K562 (cell line): ENCODE measurements around the gene SH3BP2. TPM values are rescaled to one million over a fixed set of nuclear protein-coding genes. Genes with fewer than 3 reads are reported as not detected.

ENCODE experiments used
- ATAC-seq: fragments of 200-7000 bp; cut with Tn5 transposase; 3 replicates; pipeline ENCODE4 v1.9.1; 2020; ENCODE audit warnings: moderate library complexity
- BruUV-seq: library from RNA; stranded (reverse); fragments of 400-500 nt; replicated peaks from 2 replicates; lab custom pipeline; 2021; lab: Mats Ljungman, UMichigan
- CTCF ChIA-PET: fragments of 300-600 bp; formaldehyde crosslinking; extraction: SDS; loops from one replicate; lab custom pipeline; 2021; ENCODE audit warnings: low intra/inter-chr PET ratio; lab: Yijun Ruan, JAX
- POLR2A ChIA-PET: fragments of 300-600, 350-650 bp; sonication (Branson Sonifier 250); formaldehyde crosslinking; extraction: SDS; loops from one replicate; lab custom pipeline; 2021; ENCODE audit warnings: antibody characterized with exemption, inconsistent platforms; lab: Yijun Ruan, JAX
- DNase-seq, 4 experiments: peaks; one replicate each; pipeline versions ENCODE4 v3.0.0 to v3.0.0-alpha.2; 2011 to 2018; ENCODE audit warnings: low spot score in 3 of 4, mixed read lengths in 3 of 4; ENCODE audit errors: extremely low read depth in 1 of 4
- FAIRE-seq: peaks from 2 replicates; lab custom pipeline; 2011; peaks lifted over from hg19 to GRCh38; lab: Jason Lieb, UNC
- H2AFZ ChIP-seq: 2 replicates; pipeline ENCODE4 v1.6.0; 2011; ENCODE audit warnings: low read depth, low read length, control low read depth, inconsistent platforms
- H3K27ac ChIP-seq: fragments of 200-600 bp; 3 replicates; pipeline ENCODE4 v1.8.0; 2011; ENCODE audit warnings: low read depth, mild to moderate bottlenecking, control low read depth, inconsistent platforms, low read length, moderate library complexity, mixed read lengths; ENCODE audit errors: extremely low read depth
- H3K27me3 ChIP-seq, 2 experiments: fragments of 300-600 bp in 1 of 2; 2 replicates in 1 of 2; 3 replicates in 1 of 2; pipeline versions ENCODE4 v1.6.0 to v1.8.0; 2011; ENCODE audit warnings: inconsistent platforms in 2 of 2, low read length in 2 of 2, mild to moderate bottlenecking in 1 of 2, mixed read lengths in 1 of 2, moderate library complexity in 1 of 2; ENCODE audit not compliant: control insufficient read depth in 2 of 2, insufficient read depth in 2 of 2
- H3K36me3 ChIP-seq: fragments of 300-600 bp; 3 replicates; pipeline ENCODE4 v1.8.0; 2011; ENCODE audit warnings: mild to moderate bottlenecking, low read length, inconsistent platforms; ENCODE audit not compliant: control insufficient read depth, insufficient read depth
- H3K4me1 ChIP-seq, 2 experiments: fragments of 200-600 bp in 1 of 2; replicated peaks in 1 of 2; 2 replicates in 1 of 2; 3 replicates in 1 of 2; pipeline versions ENCODE4 v1.5.1 to v1.8.0; 2011; ENCODE audit warnings: inconsistent platforms in 2 of 2, low read length in 2 of 2, mild to moderate bottlenecking in 1 of 2, mixed read lengths in 1 of 2, moderate library complexity in 1 of 2; ENCODE audit not compliant: control insufficient read depth in 2 of 2, insufficient read depth in 2 of 2
- H3K4me2 ChIP-seq: 2 replicates; pipeline ENCODE4 v1.6.1; 2011; ENCODE audit warnings: low read length, control low read depth, inconsistent platforms, mixed read lengths; ENCODE audit not compliant: insufficient read depth
- H3K4me3 ChIP-seq: fragments of 200-600 bp; sonication (generic), shearing (Covaris generic); 2 replicates; pipeline ENCODE4 v1.5.1; 2016; ENCODE audit warnings: control low read depth, inconsistent platforms
- H3K79me2 ChIP-seq: fragments of 200-600 bp; 3 replicates; pipeline ENCODE4 v1.8.0; 2011; ENCODE audit warnings: low read length, inconsistent platforms; ENCODE audit not compliant: control insufficient read depth, insufficient read depth
- H3K9ac ChIP-seq, 2 experiments: 2 replicates each; pipeline versions ENCODE4 v1.6.0 to v1.6.1; 2011; ENCODE audit warnings: low read depth in 2 of 2, low read length in 2 of 2, control low read depth in 1 of 2, inconsistent platforms in 1 of 2, mild to moderate bottlenecking in 1 of 2, mixed read lengths in 1 of 2; ENCODE audit not compliant: insufficient read depth in 1 of 2
- H3K9me1 ChIP-seq: one replicate; pipeline ENCODE4 v1.6.0; 2011; ENCODE audit warnings: inconsistent platforms, mild to moderate bottlenecking, low read length, moderate library complexity; ENCODE audit not compliant: control insufficient read depth, insufficient read depth
- H3K9me3 ChIP-seq: replicated peaks from 2 replicates; pipeline ENCODE4 v1.5.1; 2011; ENCODE audit warnings: low read depth, low read length, inconsistent platforms; ENCODE audit not compliant: control insufficient read depth, insufficient read depth
- H4K20me1 ChIP-seq: replicated peaks from 2 replicates; pipeline ENCODE4 v1.6.1; 2011; ENCODE audit warnings: low read length, inconsistent platforms, mixed read lengths; ENCODE audit not compliant: control insufficient read depth, insufficient read depth
- C11orf30 ChIP-seq: fragments of 450-650 bp; IDR thresholded peaks from 2 replicates; pipeline ENCODE4 v1.6.1; 2016; ENCODE audit warnings: low read depth, mild to moderate bottlenecking
- CREB5 ChIP-seq: fragments of 250-450 bp; sonication (Bioruptor Pico); IDR thresholded peaks from 2 replicates; pipeline ENCODE4 v1.5.0; 2020; ENCODE audit warnings: mild to moderate bottlenecking
- KLF13 ChIP-seq: fragments of 450-650 bp; IDR thresholded peaks from 2 replicates; pipeline ENCODE4 v1.6.1; 2016; ENCODE audit warnings: missing genetic modification characterization, low read depth, mild to moderate bottlenecking, missing compliant biosample characterization, moderate library complexity, borderline replicate concordance
- MEF2A ChIP-seq: IDR thresholded peaks from 2 replicates; pipeline ENCODE4 v1.6.1; 2011; ENCODE audit warnings: low read depth, mild to moderate bottlenecking, low read length, moderate library complexity; ENCODE audit not compliant: control insufficient read depth
- MNT ChIP-seq, 2 experiments: fragments of 450-650 bp; conservative IDR thresholded peaks; 2 replicates each; pipeline ENCODE4 v1.6.1; 2017; ENCODE audit warnings: mild to moderate bottlenecking in 2 of 2, moderate library complexity in 2 of 2
- MTF1 ChIP-seq: fragments of 250-450 bp; sonication (Bioruptor Pico); IDR thresholded peaks from 2 replicates; pipeline ENCODE4 v1.9.0; 2021; ENCODE audit warnings: moderate library complexity, mild to moderate bottlenecking, inconsistent platforms, borderline replicate concordance
- NFRKB ChIP-seq: fragments of 450-650 bp; IDR thresholded peaks from 2 replicates; pipeline ENCODE4 v1.6.1; 2016; ENCODE audit warnings: low read depth
- OTX1 ChIP-seq: fragments of 450-650 bp; formaldehyde crosslinking; IDR thresholded peaks from 2 replicates; pipeline ENCODE4 v1.4.0; 2022; ENCODE audit warnings: mild to moderate bottlenecking
- PHB2 ChIP-seq: fragments of 450-650 bp; IDR thresholded peaks from 2 replicates; pipeline ENCODE4 v1.6.1; 2017; ENCODE audit warnings: low read depth
- RBM22 ChIP-seq: fragments of 200-400 bp; formaldehyde crosslinking; IDR thresholded peaks from 2 replicates; pipeline ENCODE4 v1.6.1; 2018; ENCODE audit warnings: low read length, low read depth; ENCODE audit not compliant: poor library complexity, severe bottlenecking
- SRF ChIP-seq, 2 experiments: fragments of 250-450, 450-650 bp in 1 of 2; sonication (Bioruptor Pico) in 1 of 2; sonication (generic) in 1 of 2; formaldehyde crosslinking; IDR thresholded peaks; 2 replicates each; pipeline versions ENCODE4 v1.5.0 to v1.5.1; 2020 to 2022; ENCODE audit warnings: mild to moderate bottlenecking in 1 of 2, missing genetic modification reagents in 1 of 2
- ZFP30 ChIP-seq: fragments of 250-450 bp; sonication (Bioruptor Pico); IDR thresholded peaks from 2 replicates; pipeline ENCODE4 v1.8.0; 2022; ENCODE audit warnings: moderate library complexity, mild to moderate bottlenecking, inconsistent platforms, borderline replicate concordance
- ZKSCAN8 ChIP-seq: fragments of 200-800 bp; sonication (Bioruptor generic); IDR thresholded peaks from 2 replicates; pipeline ENCODE4 v1.6.1; 2016; ENCODE audit warnings: missing genetic modification characterization, missing compliant biosample characterization
- ZNF212 ChIP-seq: fragments of 450-650 bp; formaldehyde crosslinking; IDR thresholded peaks from 2 replicates; pipeline ENCODE4 v1.4.0; 2020; ENCODE audit warnings: mild to moderate bottlenecking
- ZNF23 ChIP-seq: fragments of 250-450 bp; sonication (Bioruptor Pico); IDR thresholded peaks from 2 replicates; pipeline ENCODE4 v1.4.0; 2020; ENCODE audit warnings: mild to moderate bottlenecking
- ZNF263 ChIP-seq: sonication (generic); formaldehyde crosslinking; IDR thresholded peaks from 2 replicates; pipeline ENCODE4 v1.8.0; 2022; ENCODE audit warnings: mild to moderate bottlenecking, missing genetic modification reagents, borderline replicate concordance
- ZNF561 ChIP-seq: fragments of 450-650 bp; formaldehyde crosslinking; conservative IDR thresholded peaks from 2 replicates; pipeline ENCODE4 v1.4.0; 2020; ENCODE audit warnings: mild to moderate bottlenecking, moderate library complexity
- WGBS: fragments of 100-300 bp; shearing (Covaris generic); methylation state at CpG from one replicate; pipeline ENCODE4 v1.1.6; 2016; ENCODE audit warnings: low coverage, mixed read lengths; ENCODE audit not compliant: insufficient coverage; ENCODE audit errors: missing lambda C conversion rate; 5-methylcytosine and 5-hydroxymethylcytosine counted together
- in situ Hi-C: fragments of 300-500 bp; cut with MboI; formaldehyde crosslinking; loops from 4 replicates; pipeline ENCODE4 v1.15.0; 2018; ENCODE audit warnings: inconsistent platforms, mixed read lengths
- intact Hi-C: fragments of 100-400 bp; cut with micrococcal nuclease; formaldehyde crosslinking; loops from 2 replicates; pipeline ENCODE4 v1.14.2; 2022
- polyA plus RNA-seq, 8 experiments: library from polyadenylated mRNA; depleted of rRNA in 4 of 8; stranded (reverse) in 5 of 8; unstranded in 3 of 8; fragments of >200 nt; fragmentation: Nextera tagmentation in 2 of 8; fragmentation: Illumina TruSeq in 1 of 8; extraction: Ambion mirVana in 2 of 8; extraction: Trizol in 1 of 8; gene quantifications; 2 replicates each; pipeline versions ENCODE4 v1.2.1 to v1.2.3, GENCODE V29; 2011 to 2014; ENCODE audit warnings: inconsistent platforms in 1 of 8, missing spikeins in 1 of 8
- total RNA-seq, 7 experiments: library from RNA; depleted of rRNA in 6 of 7; stranded (reverse); fragments of >200 nt in 6 of 7; fragmentation: Illumina TruSeq in 2 of 7; extraction: Trizol in 2 of 7; gene quantifications; 2 replicates each; pipeline versions ENCODE4 v1.2.1 to v1.2.3, GENCODE V29; 2011 to 2021; ENCODE audit warnings: low replicate concordance in 1 of 7

SH3BP2 gene
- total and polyA plus RNA-seq, 9 of the 15 experiments (the other 6 are each of a cell fraction or from before 2014, with no cell fraction given), result 0.34 to 16.0 (median 5.1) TPM

GRCh38 chr4:2843263-2843940 is 50.5 kb downstream of the SH3BP2 start, which contains the start of gene ADD1:
Gene ADD1 (plus strand): TSS chr4:2843844. CDS start chr4:2875916, 32,072 bp downstream.
- Histone ChIP-seq H3K27me3 (no peaks in the 10 kb centered on the region), H4K20me1 (no peaks in the 10 kb centered on the region; the same call in 1 of the 2 replicates), H3K9me1 (no peaks in the 10 kb centered on the region), H3K4me3 (peak within 1 kb of the TSS; percentile 82), H3K9ac (peak within 1 kb of the TSS; percentile 78 to 96), H3K4me1 (peaks cover 19 to 34% of the 10 kb centered on the region in 2 experiments), H3K36me3 (no peaks in the 10 kb centered on the region), H3K27ac (peak within 1 kb of the TSS; percentile 83), H3K79me2 (peaks cover 45% of the 10 kb centered on the region), H2AFZ (peak within 1 kb of the TSS; percentile 71), H3K4me2 (peak within 1 kb of the TSS; percentile 86), H3K9me3 (no peaks in the 10 kb centered on the region)
- ATAC-seq (peak; percentile 93), DNase-seq (peak; percentile 94 to 100 (median 100)), FAIRE-seq (peak; percentile 85)
- ChIA-PET CTCF (no interaction called here), POLR2A (interaction anchor here (0.9 to 1.0 kb wide), 2 partner anchors 9 to 378 kb away, joined by 3 to 4 read pairs; no protein-coding TSS in a partner anchor)
- WGBS, result under 1% methylated on average over 44 of the region's 65 CpGs
- in situ Hi-C loops, result no loop called here
- intact Hi-C loops, result loop anchor here (5.0 kb wide), 1 partner anchor 51 kb away; the partner anchor contains the start of gene SH3BP2
- BruUV-seq, result no TSS peak
- no peak for TF ChIP-seq ZNF561 (CRISPR knock-in tag)
- TF ChIP-seq OTX1 (CRISPR knock-in tag), result no peak
- no peak for TF ChIP-seq ZNF23
- no peak for TF ChIP-seq ZKSCAN8 (CRISPR knock-in tag)
- TF ChIP-seq MNT (conservative IDR thresholded peaks at IDR 0.05), result peak; percentile 39 to 76
- TF ChIP-seq KLF13 (tag), result no peak
- peak; percentile 65 for TF ChIP-seq RBM22
- TF ChIP-seq CREB5 (CRISPR knock-in tag), result no peak
- TF ChIP-seq ZNF212 (CRISPR knock-in tag), result no peak
- TF ChIP-seq C11orf30, result no peak; the same call in 1 of the 2 replicates
- no peak for TF ChIP-seq MTF1 (CRISPR knock-in tag)
- TF ChIP-seq PHB2, result no peak
- TF ChIP-seq MEF2A, result no peak
- TF ChIP-seq NFRKB, result no peak
- no peak; the same call in 1 of the 2 replicates for TF ChIP-seq ZNF263 (CRISPR knock-in tag)
- 0 out of 4 replicates have a peak, but pooled peaks of 1 of the 2 experiments have one; percentile 20 for TF ChIP-seq SRF (CRISPR knock-in tag; IDR thresholded peaks at IDR 0.05)
- no peak for TF ChIP-seq ZFP30 (CRISPR knock-in tag)
